SH-SY5Y (cell line): ENCODE data around the gene TMEM132C.

Experiments
- GATA2 ChIP-seq: IDR thresholded peaks from 2 replicates; pipeline ENCODE4 v1.6.1; 2011; ENCODE audit warnings: mild to moderate bottlenecking, low read depth, low read length
- GATA3 ChIP-seq: IDR thresholded peaks from 2 replicates; pipeline ENCODE4 v1.6.1; 2011; ENCODE audit warnings: low read depth, mild to moderate bottlenecking, low read length, moderate library complexity

GRCh38 chr12:128734371-128734770, 467.4 kb downstream of the TMEM132C start:
- TF ChIP-seq GATA2 (no peak), GATA3 (no peak)
